Keratinocyte (primary cell): ENCODE results near the gene GFI1B. TPM values are rescaled to one million over a fixed set of nuclear protein-coding genes. Genes with fewer than 3 reads are reported as not detected.

ENCODE experiments used
- DNase-seq: peaks from one replicate; pipeline ENCODE4 v3.0.0-alpha.2; 2011; ENCODE audit warnings: low read depth, missing footprints, low spot score
- FAIRE-seq: peaks from 2 replicates; lab custom pipeline; 2011; peaks lifted over from hg19 to GRCh38; lab: Jason Lieb, UNC
- H2AFZ ChIP-seq: 2 replicates; pipeline ENCODE4 v1.6.0; 2012; ENCODE audit warnings: low read length, control low read depth, inconsistent platforms; ENCODE audit not compliant: control insufficient read depth
- H3K27ac ChIP-seq: 2 replicates; pipeline ENCODE4 v1.5.1; 2011; ENCODE audit warnings: low read length; ENCODE audit not compliant: control insufficient read depth, insufficient read depth
- H3K27me3 ChIP-seq: 3 replicates; pipeline ENCODE4 v1.6.0; 2011; ENCODE audit warnings: low read length; ENCODE audit not compliant: control insufficient read depth, insufficient read depth; ENCODE audit errors: extremely low read depth
- H3K36me3 ChIP-seq, 2 experiments: 2 replicates in 1 of 2; 3 replicates in 1 of 2; pipeline ENCODE4 v1.5.1; 2011; ENCODE audit warnings: low read length in 2 of 2, mild to moderate bottlenecking in 1 of 2; ENCODE audit not compliant: control insufficient read depth in 2 of 2, insufficient read depth in 2 of 2; ENCODE audit errors: extremely low read depth in 1 of 2
- H3K4me1 ChIP-seq: 3 replicates; pipeline ENCODE4 v1.5.1; 2011; ENCODE audit warnings: low read length; ENCODE audit not compliant: control insufficient read depth, insufficient read depth; ENCODE audit errors: extremely low read depth
- H3K4me2 ChIP-seq: 3 replicates; pipeline ENCODE4 v1.6.0; 2011; ENCODE audit warnings: low read depth, low read length; ENCODE audit not compliant: control insufficient read depth, insufficient read depth; ENCODE audit errors: extremely low read depth
- H3K4me3 ChIP-seq, 3 experiments: fragments of 200-600 bp in 1 of 3; sonication (generic) in 1 of 3; 2 replicates in 2 of 3; 3 replicates in 1 of 3; pipeline ENCODE4 v1.5.1; 2011 to 2016; ENCODE audit warnings: low read length in 3 of 3, mild to moderate bottlenecking in 3 of 3, control low read depth in 2 of 3, inconsistent platforms in 1 of 3, low read depth in 1 of 3, mixed read lengths in 1 of 3, mixed run types in 1 of 3, moderate library complexity in 1 of 3; ENCODE audit not compliant: control insufficient read depth in 2 of 3, insufficient read depth in 2 of 3; ENCODE audit errors: extremely low read depth in 1 of 3
- H3K79me2 ChIP-seq: 2 replicates; pipeline ENCODE4 v1.6.0; 2012; ENCODE audit warnings: low read length; ENCODE audit not compliant: control insufficient read depth, insufficient read depth
- H3K9ac ChIP-seq: 3 replicates; pipeline ENCODE4 v1.6.0; 2011; ENCODE audit warnings: low read length; ENCODE audit not compliant: control insufficient read depth, insufficient read depth; ENCODE audit errors: extremely low read depth
- H3K9me1 ChIP-seq: 3 replicates; pipeline ENCODE4 v1.6.0; 2011; ENCODE audit warnings: low read length; ENCODE audit not compliant: control insufficient read depth, insufficient read depth; ENCODE audit errors: extremely low read depth
- H3K9me3 ChIP-seq: 2 replicates; pipeline ENCODE4 v1.5.1; 2012; ENCODE audit warnings: low read depth, low read length; ENCODE audit not compliant: control insufficient read depth
- H4K20me1 ChIP-seq: 3 replicates; pipeline ENCODE4 v1.6.0; 2011; ENCODE audit warnings: low read length; ENCODE audit not compliant: control insufficient read depth, insufficient read depth; ENCODE audit errors: extremely low read depth
- EZH2 ChIP-seq: IDR thresholded peaks from one replicate; pipeline ENCODE4 v1.6.1; 2012; ENCODE audit warnings: inconsistent platforms, mild to moderate bottlenecking, low read length, moderate library complexity
- dilution Hi-C: fragments of 300-500 bp; cut with MboI; formaldehyde crosslinking; loops from one replicate; pipeline ENCODE4 v1.7.0; 2020; ENCODE audit warnings: low sequenced_read_pairs; ENCODE audit not compliant: extremely low pct_ligation_motif_present
- polyA plus RNA-seq, 5 experiments: library from polyadenylated mRNA; depleted of rRNA in 3 of 5; stranded (reverse) in 3 of 5; stranded (forward) in 1 of 5; unstranded in 1 of 5; fragments of >200 nt; gene quantifications; 1 replicate in 1 of 5; 2 replicates in 3 of 5; 3 replicates in 1 of 5; pipeline versions ENCODE4 v1.2.1 to v1.2.3, GENCODE V29; 2011 to 2012; ENCODE audit warnings: missing spikeins in 2 of 5, low read depth in 1 of 5, low replicate concordance in 1 of 5
- TF ChIP-seq, protein P1 (sequence below), 3 experiments: IDR thresholded peaks in 1 of 3; conservative IDR thresholded peaks in 1 of 3; optimal IDR thresholded peaks in 1 of 3; 2 replicates in 2 of 3; 3 replicates in 1 of 3; pipeline versions ENCODE3 to v1.5.1; 2011; ENCODE audit warnings: low read length in 3 of 3, mild to moderate bottlenecking in 3 of 3, moderate library complexity in 2 of 3, control low read depth in 1 of 3, inconsistent platforms in 1 of 3; ENCODE audit not compliant: insufficient read depth in 2 of 3; ENCODE audit errors: extremely low read depth in 1 of 3

GFI1B gene
- polyA plus RNA-seq, 1 donor (not counting 4 experiments of a cell fraction or from before 2014, with no cell fraction given) = not detected

DNA sequence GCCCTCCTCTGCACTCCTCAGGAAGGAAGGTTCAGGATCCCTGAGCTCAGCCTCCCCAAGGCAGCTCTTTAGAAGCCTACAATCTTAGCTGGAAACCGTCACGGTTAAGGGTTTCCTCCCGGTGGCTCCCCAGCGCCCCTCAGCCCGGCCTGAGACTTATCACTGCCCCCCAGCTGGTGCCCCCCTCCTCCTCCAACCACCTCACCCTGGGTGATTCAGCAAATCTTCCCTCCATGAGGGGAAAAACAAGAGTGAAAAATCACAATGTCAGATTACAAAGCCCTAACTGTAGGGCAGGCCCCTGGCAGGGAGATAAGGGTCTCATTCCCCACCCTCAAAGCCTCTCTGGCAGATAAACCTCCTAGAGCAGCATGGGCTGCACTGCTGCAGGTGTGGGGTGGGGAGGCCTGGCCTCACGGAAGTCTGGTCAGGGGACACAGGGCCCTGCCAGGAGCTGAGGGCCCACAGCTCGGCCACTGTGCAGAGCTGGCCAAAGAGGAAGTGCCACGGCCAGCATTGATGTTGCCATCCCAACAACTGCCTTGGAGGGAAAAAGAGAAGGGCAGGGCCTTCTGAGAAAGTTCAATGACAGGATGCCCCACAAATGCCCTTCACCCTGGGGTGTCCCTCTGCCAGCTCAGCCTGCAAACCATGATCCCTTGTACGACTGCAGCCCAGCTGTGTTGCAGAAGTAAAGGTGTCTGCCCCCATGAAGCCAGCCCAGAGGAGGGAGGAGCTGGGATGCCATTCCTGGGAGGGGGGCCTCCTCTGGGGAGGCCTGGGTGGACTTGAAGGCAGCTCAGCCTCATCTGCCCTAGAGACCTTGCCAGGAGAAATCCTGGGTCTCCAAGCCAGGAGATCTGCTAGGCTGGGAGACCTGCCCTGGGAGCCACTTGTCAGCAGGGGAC lies 25.9 kb downstream of the GFI1B start:
- no peaks in the 10 kb centered on the region for H3K36me3 ChIP-seq
- H3K4me3 ChIP-seq = no peak overlapping the region
- no peak overlapping the region for H3K9ac ChIP-seq
- peaks cover 11% of the 10 kb centered on the region for H3K4me1 ChIP-seq
- H3K4me2 ChIP-seq = no peak overlapping the region
- H3K27ac ChIP-seq = no peak overlapping the region
- DNase-seq = no peak
- no peak for FAIRE-seq
- TF ChIP-seq, protein P1, sequence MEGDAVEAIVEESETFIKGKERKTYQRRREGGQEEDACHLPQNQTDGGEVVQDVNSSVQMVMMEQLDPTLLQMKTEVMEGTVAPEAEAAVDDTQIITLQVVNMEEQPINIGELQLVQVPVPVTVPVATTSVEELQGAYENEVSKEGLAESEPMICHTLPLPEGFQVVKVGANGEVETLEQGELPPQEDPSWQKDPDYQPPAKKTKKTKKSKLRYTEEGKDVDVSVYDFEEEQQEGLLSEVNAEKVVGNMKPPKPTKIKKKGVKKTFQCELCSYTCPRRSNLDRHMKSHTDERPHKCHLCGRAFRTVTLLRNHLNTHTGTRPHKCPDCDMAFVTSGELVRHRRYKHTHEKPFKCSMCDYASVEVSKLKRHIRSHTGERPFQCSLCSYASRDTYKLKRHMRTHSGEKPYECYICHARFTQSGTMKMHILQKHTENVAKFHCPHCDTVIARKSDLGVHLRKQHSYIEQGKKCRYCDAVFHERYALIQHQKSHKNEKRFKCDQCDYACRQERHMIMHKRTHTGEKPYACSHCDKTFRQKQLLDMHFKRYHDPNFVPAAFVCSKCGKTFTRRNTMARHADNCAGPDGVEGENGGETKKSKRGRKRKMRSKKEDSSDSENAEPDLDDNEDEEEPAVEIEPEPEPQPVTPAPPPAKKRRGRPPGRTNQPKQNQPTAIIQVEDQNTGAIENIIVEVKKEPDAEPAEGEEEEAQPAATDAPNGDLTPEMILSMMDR (optimal IDR thresholded peaks at IDR 0.05 in 1 of 3, IDR thresholded peaks at IDR 0.05 in 1 of 3, conservative IDR thresholded peaks at IDR 0.05 in 1 of 3; ENCODE audit: extremely low read depth in 1 of 3, insufficient read depth in 2 of 3, low read length in 3 of 3) = no peak
- TF ChIP-seq EZH2 = no peak
- dilution Hi-C loops = no loop called here
- H3K9me1 ChIP-seq = no peaks in the 10 kb centered on the region
- H3K9me3 ChIP-seq = no peaks in the 10 kb centered on the region
- H4K20me1 ChIP-seq = no peaks in the 10 kb centered on the region
- no peak overlapping the region for H2AFZ ChIP-seq
- no peaks in the 10 kb centered on the region for H3K79me2 ChIP-seq
- H3K27me3 ChIP-seq = peaks cover 18% of the 10 kb centered on the region

DNA sequence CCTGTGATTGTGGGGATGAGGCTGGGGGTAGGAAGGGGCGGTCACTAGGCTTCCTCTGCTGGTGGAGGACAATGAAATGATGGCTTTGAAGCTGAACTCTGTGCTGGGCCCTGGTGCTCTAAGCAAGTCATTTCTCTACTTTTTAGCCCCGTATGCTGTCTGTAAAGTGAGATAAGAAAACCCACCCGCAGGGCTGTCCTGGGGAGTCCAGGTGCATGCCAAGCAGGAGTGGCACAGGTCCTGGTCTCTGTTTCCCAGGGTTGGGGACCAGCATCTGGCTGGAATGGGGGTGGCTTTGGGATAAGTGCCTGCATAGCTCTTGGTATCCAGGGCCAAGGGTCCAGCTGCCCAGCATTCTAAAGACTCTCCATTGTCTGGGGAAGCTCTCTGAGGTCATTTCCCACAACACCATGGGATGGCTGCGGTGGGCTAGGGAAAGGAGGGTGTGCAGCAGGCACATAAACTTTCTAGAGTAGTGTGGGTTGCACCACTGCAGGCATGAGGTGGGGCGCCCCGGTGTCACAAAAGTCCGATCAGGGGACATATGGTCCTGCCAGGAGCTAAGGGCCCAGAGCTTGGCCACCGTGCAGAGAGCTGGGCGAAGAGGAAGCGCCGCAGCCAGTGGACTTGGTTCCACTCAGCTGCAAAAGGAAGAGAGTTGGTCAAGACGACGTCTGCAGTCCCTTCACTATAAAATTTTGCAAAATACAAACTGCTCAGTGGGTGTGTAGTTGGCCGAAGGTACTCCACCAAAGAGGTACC lies 26.7 kb downstream of the GFI1B start:
- H4K20me1 ChIP-seq = no peaks in the 10 kb centered on the region
- peaks cover 10% of the 10 kb centered on the region for H3K27me3 ChIP-seq
- peaks cover 11% of the 10 kb centered on the region for H3K4me1 ChIP-seq
- no peak overlapping the region for H3K27ac ChIP-seq
- no peak overlapping the region for H2AFZ ChIP-seq
- FAIRE-seq (no peak), DNase-seq (no peak)
- H3K9ac ChIP-seq = no peak overlapping the region
- no peak overlapping the region for H3K4me2 ChIP-seq
- no peaks in the 10 kb centered on the region for H3K9me1 ChIP-seq
- no peaks in the 10 kb centered on the region for H3K9me3 ChIP-seq
- no peaks in the 10 kb centered on the region for H3K79me2 ChIP-seq
- H3K36me3 ChIP-seq = no peaks in the 10 kb centered on the region
- dilution Hi-C loops = no loop called here
- no peak overlapping the region for H3K4me3 ChIP-seq
- no peak for TF ChIP-seq EZH2
- TF ChIP-seq, protein P1 (optimal IDR thresholded peaks at IDR 0.05 in 1 of 3, IDR thresholded peaks at IDR 0.05 in 1 of 3, conservative IDR thresholded peaks at IDR 0.05 in 1 of 3; ENCODE audit: extremely low read depth in 1 of 3, insufficient read depth in 2 of 3, low read length in 3 of 3) = no peak
